T-cell (primary cell): ENCODE data around the gene PPP2R3C. TPM values are rescaled to one million over a fixed set of nuclear protein-coding genes. Genes with fewer than 3 reads are reported as not detected.

Experiments used
- ATAC-seq, 4 experiments: fragments of 200-7000 bp in 3 of 4; fragments of 150-1000 bp in 1 of 4; cut with Tn5 transposase; replicated peaks in 1 of 4; 1 replicate in 3 of 4; 2 replicates in 1 of 4; pipeline ENCODE4 v1.10.0; 2021; ENCODE audit warnings: moderate library complexity in 3 of 4, mild to moderate bottlenecking in 2 of 4, moderate number of reproducible peaks in 1 of 4
- CTCF ChIA-PET, 2 donors: fragments of 300-600 bp; sonication (Branson Sonifier 250); formaldehyde crosslinking; loops; one replicate each; lab custom pipeline; 2022; ENCODE audit warnings: antibody characterized with exemption in 2 of 2; lab: Charles Lee
- POLR2A ChIA-PET, 2 donors: fragments of 300-600 bp; sonication (Branson Sonifier 250); formaldehyde crosslinking; loops; one replicate each; lab custom pipeline; 2022; ENCODE audit warnings: antibody characterized with exemption in 2 of 2; lab: Charles Lee
- DNase-seq, 35 experiments: peaks; one replicate each; pipeline versions ENCODE4 v3.0.0 to v3.0.0-alpha.2; 2013 to 2023
- H3K27ac ChIP-seq: one replicate; pipeline ENCODE4 v1.5.1; 2013; ENCODE audit warnings: low read length
- H3K27me3 ChIP-seq, 2 experiments: replicated peaks in 1 of 2; 1 replicate in 1 of 2; 2 replicates in 1 of 2; pipeline versions ENCODE4 v1.6.1 to v1.7.0; 2013; ENCODE audit warnings: low read length in 1 of 2, mixed read lengths in 1 of 2; ENCODE audit not compliant: control insufficient read depth in 2 of 2, insufficient read depth in 2 of 2; ENCODE audit errors: extremely low read depth in 1 of 2
- H3K36me3 ChIP-seq, 2 donors: 1 replicate in 1 of 2; 2 replicates in 1 of 2; pipeline versions ENCODE4 v1.6.1 to v1.7.0; 2013; ENCODE audit warnings: low read length in 1 of 2; ENCODE audit not compliant: control insufficient read depth in 2 of 2, insufficient read depth in 1 of 2; ENCODE audit errors: extremely low read depth in 1 of 2
- H3K4me1 ChIP-seq, 2 experiments: 1 replicate in 1 of 2; 2 replicates in 1 of 2; pipeline versions ENCODE4 v1.6.1 to v1.7.0; 2013; ENCODE audit warnings: low read length in 2 of 2, mixed read lengths in 1 of 2; ENCODE audit not compliant: insufficient read depth in 2 of 2, control insufficient read depth in 1 of 2; ENCODE audit errors: extremely low read depth in 1 of 2
- H3K4me3 ChIP-seq, 2 donors: 1 replicate in 1 of 2; 2 replicates in 1 of 2; pipeline versions ENCODE4 v1.5.1 to v1.7.0; 2013; ENCODE audit warnings: mild to moderate bottlenecking in 2 of 2, low read length in 1 of 2, moderate library complexity in 1 of 2; ENCODE audit not compliant: control insufficient read depth in 1 of 2; ENCODE audit errors: extremely low read depth in 1 of 2
- H3K9me3 ChIP-seq: 2 replicates; pipeline ENCODE4 v1.7.0; 2013
- H3K27ac Mint-ChIP-seq, 2 donors: one replicate each; pipeline ENCODE4 v1.8.0; 2020 to 2021; ENCODE audit warnings: mild to moderate bottlenecking in 2 of 2, mixed read lengths in 2 of 2
- H3K27me3 Mint-ChIP-seq, 2 donors: one replicate each; pipeline ENCODE4 v1.8.0; 2021 to 2022; ENCODE audit warnings: mixed read lengths in 2 of 2
- H3K36me3 Mint-ChIP-seq: one replicate; pipeline ENCODE4 v1.8.0; 2021; ENCODE audit warnings: mixed read lengths
- H3K4me1 Mint-ChIP-seq, 3 donors: one replicate each; pipeline ENCODE4 v1.8.0; 2020 to 2022; ENCODE audit warnings: mixed read lengths in 3 of 3, mild to moderate bottlenecking in 1 of 3
- H3K4me3 Mint-ChIP-seq, 3 donors: one replicate each; pipeline ENCODE4 v1.8.0; 2020 to 2022; ENCODE audit warnings: mild to moderate bottlenecking in 3 of 3, mixed read lengths in 3 of 3, moderate library complexity in 3 of 3
- H3K9me3 Mint-ChIP-seq, 3 donors: one replicate each; pipeline ENCODE4 v1.8.0; 2020 to 2022; ENCODE audit warnings: mixed read lengths in 3 of 3
- WGBS: methylation state at CpG from one replicate; pipeline ENCODE4 v1.1.5; 2013; ENCODE audit warnings: missing lambda C conversion rate; ENCODE audit not compliant: insufficient coverage; 5-methylcytosine and 5-hydroxymethylcytosine counted together
- total RNA-seq, 35 experiments: library from RNA in 6 of 35; stranded (reverse) in 6 of 35; fragments of 120-200 nt in 1 of 35; gene quantifications; one replicate each; pipeline versions ENCODE4 v1.2.1 to v1.2.4 and lab custom pipeline; 2013 to 2026

PPP2R3C gene
- total RNA-seq (10 to 100 TPM; 28.1 to 40.5 (median 32.9) TPM), total RNA-seq (lab: John Stamatoyannopoulos, UW) (27.0 to 56.1 (median 43.4) reads per million in 29 experiments)
- total RNA-seq (2013): 48.0 TPM

DNA sequence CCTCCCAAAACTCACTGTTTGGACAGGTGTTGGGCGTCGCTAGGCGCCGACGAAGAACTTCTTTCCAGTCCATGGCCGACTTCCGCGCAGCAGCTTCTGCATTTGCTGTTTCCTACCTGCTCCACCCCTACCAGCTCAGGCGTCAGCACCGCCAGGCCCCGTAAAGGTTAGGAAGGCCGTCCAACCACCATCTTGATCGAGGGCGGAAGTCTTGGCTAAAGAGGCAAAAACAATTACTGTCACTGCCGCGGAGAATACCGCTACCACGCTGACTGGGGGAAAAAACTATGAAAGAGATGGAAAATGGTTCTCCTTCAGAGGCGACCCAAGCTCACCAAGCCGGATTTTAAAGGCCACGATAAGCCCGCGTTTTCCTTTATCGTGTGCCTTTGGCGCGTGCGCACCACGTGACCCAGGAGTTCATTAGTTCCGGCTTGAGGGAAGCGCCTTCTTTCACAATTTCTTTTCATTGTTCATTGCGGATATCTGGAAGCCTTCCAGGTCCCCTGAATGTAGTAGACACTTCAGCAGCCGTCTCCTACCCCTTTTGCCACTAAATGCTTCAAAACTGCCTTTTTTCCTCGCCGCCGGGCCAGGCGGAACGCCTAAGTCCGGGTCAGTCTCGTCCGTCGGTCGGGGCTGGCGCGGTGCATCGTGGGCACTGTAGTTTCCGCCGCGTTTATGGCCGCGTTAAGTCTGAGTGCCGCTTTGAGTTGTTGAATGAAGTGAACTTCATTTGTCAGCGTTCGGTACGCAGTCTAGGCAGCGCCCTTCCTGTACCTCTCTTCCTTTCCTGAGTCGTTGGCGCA lies at the start of gene PPP2R3C, which contains the start of gene PRORP:
Gene PPP2R3C (minus strand): TSS at position 104 of the 809 bp plus-strand sequence. CDS start 31 bp downstream, at position 73.
Gene PRORP (plus strand): TSS at position 666 of the 809 bp plus-strand sequence. CDS start 694 bp downstream, outside the sequence.
- Mint-ChIP-seq H3K36me3 (peaks cover 13% of the 10 kb centered on the region), H3K27ac (peak within 1 kb of the TSS; percentile 100), H3K27me3 (no peaks in the 10 kb centered on the region), H3K9me3 (no peaks in the 10 kb centered on the region), H3K4me3 (peak within 1 kb of the TSS; percentile 98 to 99 (median 98)), H3K4me1 (peaks cover 74 to 78% (median 75%) of the 10 kb centered on the region in 3 donors)
- ChIA-PET CTCF (interaction anchor here (1.0 to 3.1 kb wide), 4 partner anchors 19 to 294 kb away, joined by 3 to 26 read pairs (median 10); partner anchors contain the start of genes NFKBIA (in 1 of the 2) and SRP54 (in 1 of the 2)), POLR2A (interaction anchor here (0.6 to 3.9 kb wide), 12 partner anchors 11 to 294 kb away, joined by 3 to 35 read pairs (median 6); partner anchors contain the start of genes NFKBIA (in 2 of the 2) and FAM177A1 (in 1 of the 2))
- peak within 1 kb of the TSS; percentile 92 to 94 for H3K4me3 ChIP-seq
- H3K4me1 ChIP-seq: peaks cover 15 to 46% of the 10 kb centered on the region in 2 experiments
- peak within 1 kb of the TSS; percentile 99 for H3K27ac ChIP-seq
- no peaks in the 10 kb centered on the region for H3K27me3 ChIP-seq
- WGBS: under 1% methylated on average over 43 of the region's 57 CpGs
- H3K36me3 ChIP-seq: peaks cover 0 to 9% of the 10 kb centered on the region in 2 donors
- ATAC-seq (peak; percentile 84 to 91 (median 86)), DNase-seq (peak; percentile 76 to 94 (median 92))
- no peaks in the 10 kb centered on the region for H3K9me3 ChIP-seq

DNA sequence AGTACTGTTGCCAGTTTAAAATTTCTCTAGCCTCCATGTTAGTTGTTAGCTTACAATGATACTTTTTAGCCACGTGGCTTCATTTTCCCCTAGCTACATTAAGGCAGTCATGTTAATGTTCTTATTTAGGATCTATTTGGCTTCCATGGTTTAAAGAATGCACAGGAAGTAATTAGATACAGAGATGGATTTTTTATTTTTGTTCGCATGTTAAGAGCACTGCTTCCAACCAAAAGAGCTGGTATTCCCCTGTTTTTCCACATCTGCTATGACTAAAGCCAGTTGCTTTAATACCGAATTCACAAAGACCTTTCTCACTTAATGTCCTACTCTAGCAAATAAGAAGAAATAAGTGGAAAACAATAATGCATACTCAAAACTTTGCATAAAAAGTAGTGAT lies 45.7 kb upstream of the PPP2R3C start:
- no peak overlapping the region for H3K4me3 Mint-ChIP-seq
- H3K4me3 ChIP-seq: no peak overlapping the region
- H3K9me3 Mint-ChIP-seq: peaks cover 0 to 11% (median 0%) of the 10 kb centered on the region in 3 donors
- H3K27ac Mint-ChIP-seq: no peak overlapping the region
- POLR2A ChIA-PET: interaction anchor here in 1 of 2 donors (0.6 kb wide), 1 partner anchor 271 kb away, joined by 4 read pairs; no protein-coding TSS in a partner anchor
- ATAC-seq (no peak), DNase-seq (no peak)
- H3K4me1 Mint-ChIP-seq: peaks cover 13 to 19% (median 15%) of the 10 kb centered on the region in 3 donors
- no CpG with 5 or more reads among the region's 3 CpGs for WGBS
- no peaks in the 10 kb centered on the region for H3K4me1 ChIP-seq
- CTCF ChIA-PET: interaction anchor here in 1 of 2 donors (0.6 kb wide), 1 partner anchor 43 kb away, joined by 4 read pairs; no protein-coding TSS in a partner anchor
- no peaks in the 10 kb centered on the region for H3K9me3 ChIP-seq
- H3K36me3 Mint-ChIP-seq: peaks cover 62% of the 10 kb centered on the region
- H3K27me3 Mint-ChIP-seq: no peaks in the 10 kb centered on the region
- no peaks in the 10 kb centered on the region for H3K27me3 ChIP-seq
- no peak overlapping the region for H3K27ac ChIP-seq
- H3K36me3 ChIP-seq: peaks cover 0 to 11% of the 10 kb centered on the region in 2 donors

DNA sequence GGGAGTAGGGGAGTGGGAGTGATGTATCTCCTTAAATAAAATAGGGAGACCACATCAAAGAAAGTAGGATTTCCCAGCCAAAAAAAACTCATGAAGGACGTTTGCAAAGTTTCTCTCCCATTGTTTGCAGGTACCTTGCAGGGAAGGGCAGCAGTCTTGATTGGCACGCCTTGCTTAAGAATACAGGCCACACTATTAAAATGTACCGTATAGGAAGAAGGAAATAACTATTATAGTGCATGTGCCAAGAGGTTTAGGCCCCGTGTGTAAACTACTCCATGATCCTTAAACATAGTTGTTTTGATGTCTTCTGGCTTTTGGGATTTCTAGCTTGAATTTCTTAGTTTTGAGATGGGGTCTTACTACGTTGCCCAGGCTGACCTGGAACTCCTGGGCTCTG lies 43.1 kb upstream of the PPP2R3C start:
- ChIA-PET POLR2A (no interaction called here), CTCF (no interaction called here)
- no peak for DNase-seq
- Mint-ChIP-seq H3K36me3 (peaks cover 61% of the 10 kb centered on the region), H3K27me3 (no peaks in the 10 kb centered on the region), H3K9me3 (peaks cover 0 to 6% (median 0%) of the 10 kb centered on the region in 3 donors), H3K4me1 (peaks cover 29 to 36% (median 31%) of the 10 kb centered on the region in 3 donors), H3K27ac (peak overlapping the region in 1 of 2 donors; percentile 41), H3K4me3 (no peak overlapping the region)
- Histone ChIP-seq H3K27ac (no peak overlapping the region), H3K36me3 (peaks cover 0 to 14% of the 10 kb centered on the region in 2 donors), H3K4me3 (no peak overlapping the region), H3K4me1 (peaks cover 0 to 3% of the 10 kb centered on the region in 2 experiments), H3K9me3 (no peaks in the 10 kb centered on the region), H3K27me3 (no peaks in the 10 kb centered on the region)
- ATAC-seq: no peak
- 100% methylated on average over 2 of the region's 5 CpGs for WGBS

DNA sequence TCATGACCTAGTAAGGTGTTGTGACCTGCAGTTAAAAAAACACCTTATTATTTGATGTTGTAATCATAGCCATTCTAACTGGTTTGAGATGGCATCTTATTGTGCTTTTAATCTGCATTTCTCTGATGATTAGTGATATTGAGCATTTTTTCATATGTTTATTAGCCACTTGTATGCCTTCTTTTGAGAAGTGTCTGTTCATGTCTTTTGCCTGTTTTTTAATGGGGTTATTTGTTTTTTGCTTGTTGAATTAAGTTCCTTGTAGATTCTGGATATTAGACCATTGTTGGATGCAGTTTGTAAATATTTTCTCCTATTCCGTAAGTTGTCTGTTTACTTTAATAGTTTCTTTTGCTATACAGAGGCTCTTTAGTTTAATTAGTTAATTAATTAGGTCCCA lies 41.6 kb upstream of the PPP2R3C start:
- Mint-ChIP-seq H3K36me3 (peaks cover 63% of the 10 kb centered on the region), H3K27ac (peak overlapping the region in 1 of 2 donors; percentile 1), H3K4me3 (no peak overlapping the region), H3K27me3 (no peaks in the 10 kb centered on the region), H3K9me3 (no peaks in the 10 kb centered on the region), H3K4me1 (peaks cover 37 to 40% (median 37%) of the 10 kb centered on the region in 3 donors)
- ChIA-PET CTCF (no interaction called here), POLR2A (interaction anchor here in 1 of 2 donors (0.5 kb wide), 1 partner anchor 15 kb away, joined by 8 read pairs; no protein-coding TSS in a partner anchor)
- DNase-seq (no peak), ATAC-seq (no peak)
- no peaks in the 10 kb centered on the region for H3K27me3 ChIP-seq
- H3K36me3 ChIP-seq: peaks cover 0 to 20% of the 10 kb centered on the region in 2 donors
- no peak overlapping the region for H3K27ac ChIP-seq
- peaks cover 0 to 3% of the 10 kb centered on the region in 2 experiments for H3K4me1 ChIP-seq
- no peaks in the 10 kb centered on the region for H3K9me3 ChIP-seq
- H3K4me3 ChIP-seq: no peak overlapping the region
- no CpG with 5 or more reads among the region's 1 CpG for WGBS

DNA sequence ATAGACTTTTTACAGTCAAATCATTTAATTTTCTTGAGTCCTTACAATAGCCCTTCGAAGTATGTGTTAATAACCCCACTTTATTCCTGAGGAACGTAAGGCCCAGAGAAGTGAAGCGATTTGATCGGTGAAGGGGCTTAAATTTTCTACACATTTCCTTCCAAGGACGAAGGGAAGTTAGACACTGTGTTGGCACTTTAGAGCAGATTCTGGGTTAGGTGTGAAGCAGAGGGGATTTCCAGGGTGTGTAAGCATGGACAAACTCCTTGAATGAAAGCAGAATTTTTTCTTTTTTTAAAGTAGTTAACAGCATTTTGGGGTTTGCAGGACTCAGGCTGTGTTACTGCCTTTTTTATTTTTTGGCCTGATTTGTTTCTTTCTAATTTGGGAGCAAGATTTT lies 39.4 kb upstream of the PPP2R3C start:
- Mint-ChIP-seq H3K4me3 (peak overlapping the region in 1 of 3 donors; percentile 6), H3K27ac (peak overlapping the region; percentile 58 to 65), H3K4me1 (peaks cover 45 to 50% (median 47%) of the 10 kb centered on the region in 3 donors), H3K9me3 (no peaks in the 10 kb centered on the region), H3K27me3 (no peaks in the 10 kb centered on the region), H3K36me3 (peaks cover 50% of the 10 kb centered on the region)
- Histone ChIP-seq H3K9me3 (no peaks in the 10 kb centered on the region), H3K27me3 (no peaks in the 10 kb centered on the region), H3K27ac (peak overlapping the region; percentile 13), H3K36me3 (peaks cover 0 to 14% of the 10 kb centered on the region in 2 donors), H3K4me3 (no peak overlapping the region), H3K4me1 (peaks cover 0 to 3% of the 10 kb centered on the region in 2 experiments)
- ATAC-seq (peak in 1 of 4 experiments; percentile 73), DNase-seq (peak in 13 of 35 experiments; percentile 1 to 69 (median 6))
- POLR2A ChIA-PET: interaction anchor here in 1 of 2 donors (0.5 kb wide), 1 partner anchor 495 kb away, joined by 4 read pairs; no protein-coding TSS in a partner anchor
- no CpG with 5 or more reads among the region's 5 CpGs for WGBS
- CTCF ChIA-PET: interaction anchor here (0.6 to 1.3 kb wide), 7 partner anchors 13 to 510 kb away, joined by 3 to 5 read pairs (median 3); partner anchors contain the start of gene NFKBIA (in 1 of the 2)
